ENCODE measurements around the gene MUC4.

DNA sequence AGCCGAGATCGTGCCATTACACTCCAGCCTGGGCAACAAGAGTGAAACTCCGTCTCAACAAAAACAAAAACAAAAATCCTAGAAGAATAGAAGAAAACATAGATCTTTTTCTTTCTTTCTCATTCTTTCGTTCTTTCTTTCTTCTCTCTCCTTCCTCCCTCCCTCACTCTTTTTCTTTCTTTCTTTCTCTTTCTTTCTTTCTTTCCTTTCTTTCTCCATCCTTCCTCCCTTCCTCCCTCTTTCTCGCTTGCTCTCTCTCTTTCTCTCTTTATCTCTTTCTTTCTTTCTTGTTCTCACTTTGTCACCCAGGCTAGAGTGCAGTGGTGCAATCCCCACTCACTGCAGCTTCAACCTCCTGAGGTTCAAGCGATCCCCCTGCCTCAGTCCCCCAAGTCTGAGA is 33.8 kb upstream of the MUC4 start:
- TF ChIP-seq, protein P1, sequence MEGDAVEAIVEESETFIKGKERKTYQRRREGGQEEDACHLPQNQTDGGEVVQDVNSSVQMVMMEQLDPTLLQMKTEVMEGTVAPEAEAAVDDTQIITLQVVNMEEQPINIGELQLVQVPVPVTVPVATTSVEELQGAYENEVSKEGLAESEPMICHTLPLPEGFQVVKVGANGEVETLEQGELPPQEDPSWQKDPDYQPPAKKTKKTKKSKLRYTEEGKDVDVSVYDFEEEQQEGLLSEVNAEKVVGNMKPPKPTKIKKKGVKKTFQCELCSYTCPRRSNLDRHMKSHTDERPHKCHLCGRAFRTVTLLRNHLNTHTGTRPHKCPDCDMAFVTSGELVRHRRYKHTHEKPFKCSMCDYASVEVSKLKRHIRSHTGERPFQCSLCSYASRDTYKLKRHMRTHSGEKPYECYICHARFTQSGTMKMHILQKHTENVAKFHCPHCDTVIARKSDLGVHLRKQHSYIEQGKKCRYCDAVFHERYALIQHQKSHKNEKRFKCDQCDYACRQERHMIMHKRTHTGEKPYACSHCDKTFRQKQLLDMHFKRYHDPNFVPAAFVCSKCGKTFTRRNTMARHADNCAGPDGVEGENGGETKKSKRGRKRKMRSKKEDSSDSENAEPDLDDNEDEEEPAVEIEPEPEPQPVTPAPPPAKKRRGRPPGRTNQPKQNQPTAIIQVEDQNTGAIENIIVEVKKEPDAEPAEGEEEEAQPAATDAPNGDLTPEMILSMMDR (IDR thresholded peaks at IDR 0.05), result no peak
- TF ChIP-seq EZH2 (IDR thresholded peaks at IDR 0.05), result no peak
- no peak for TF ChIP-seq EZH2phosphoT487 (IDR thresholded peaks at IDR 0.05)

Data from neural progenitor cell (in vitro differentiated cells).